Measurements from ENCODE around the gene OPCML.

The OPCML gene

DNA sequence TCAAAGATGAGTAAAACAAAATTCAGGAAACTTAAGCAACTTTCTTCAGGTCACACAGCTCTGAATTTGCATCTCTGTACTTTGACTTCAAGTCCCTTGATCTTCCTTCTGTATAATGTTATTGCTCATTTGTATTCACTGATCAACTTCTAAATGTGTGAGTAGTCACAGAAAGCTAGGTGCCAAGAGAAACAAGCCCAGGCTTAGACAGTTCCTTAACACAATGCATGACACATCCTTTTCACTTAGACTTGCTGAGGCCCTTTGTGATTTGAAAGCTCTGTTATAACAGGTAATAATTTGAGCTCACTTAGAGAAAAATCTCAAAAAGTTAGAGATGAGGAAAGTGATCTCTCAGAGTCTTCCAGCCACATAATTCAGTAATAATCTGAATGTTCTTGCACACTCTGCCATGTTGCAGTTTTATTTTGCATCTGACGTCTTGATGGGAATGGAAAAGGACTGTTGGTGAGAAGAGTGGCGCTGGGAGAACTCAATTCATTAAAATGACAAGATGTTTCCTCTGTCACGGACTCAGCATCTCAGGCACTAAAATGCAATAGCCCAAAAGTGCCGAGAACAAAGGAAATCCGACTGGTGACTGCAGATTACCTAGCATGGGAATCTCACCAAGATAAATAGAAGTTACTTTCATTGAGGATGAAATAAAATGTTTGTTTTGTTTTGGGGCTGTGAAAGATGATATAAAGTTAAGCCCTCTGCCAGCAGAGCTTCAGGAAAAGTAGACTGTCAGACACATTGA, 665.3 kb downstream of the OPCML start:
- DNase-seq: no peak

DNA sequence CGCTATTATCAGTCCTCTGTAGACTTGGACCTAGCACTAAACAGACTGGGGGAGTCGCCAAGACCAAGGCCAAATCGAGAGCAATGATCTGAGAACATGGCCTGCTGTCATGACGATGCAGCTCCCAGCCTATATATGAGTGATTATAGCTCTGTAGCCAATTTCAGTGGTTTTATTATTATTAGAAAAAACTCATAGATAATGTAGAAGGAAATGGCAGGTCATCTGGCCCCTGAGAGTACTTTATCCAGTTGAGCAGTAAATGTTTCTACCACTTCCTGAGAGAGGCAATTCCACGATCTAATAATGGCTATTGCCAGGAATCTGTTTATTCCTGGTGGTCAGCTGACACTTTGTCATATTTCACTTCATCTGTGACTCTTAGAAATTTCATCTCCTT, 666.7 kb downstream of the OPCML start:
- no peak for DNase-seq

DNA sequence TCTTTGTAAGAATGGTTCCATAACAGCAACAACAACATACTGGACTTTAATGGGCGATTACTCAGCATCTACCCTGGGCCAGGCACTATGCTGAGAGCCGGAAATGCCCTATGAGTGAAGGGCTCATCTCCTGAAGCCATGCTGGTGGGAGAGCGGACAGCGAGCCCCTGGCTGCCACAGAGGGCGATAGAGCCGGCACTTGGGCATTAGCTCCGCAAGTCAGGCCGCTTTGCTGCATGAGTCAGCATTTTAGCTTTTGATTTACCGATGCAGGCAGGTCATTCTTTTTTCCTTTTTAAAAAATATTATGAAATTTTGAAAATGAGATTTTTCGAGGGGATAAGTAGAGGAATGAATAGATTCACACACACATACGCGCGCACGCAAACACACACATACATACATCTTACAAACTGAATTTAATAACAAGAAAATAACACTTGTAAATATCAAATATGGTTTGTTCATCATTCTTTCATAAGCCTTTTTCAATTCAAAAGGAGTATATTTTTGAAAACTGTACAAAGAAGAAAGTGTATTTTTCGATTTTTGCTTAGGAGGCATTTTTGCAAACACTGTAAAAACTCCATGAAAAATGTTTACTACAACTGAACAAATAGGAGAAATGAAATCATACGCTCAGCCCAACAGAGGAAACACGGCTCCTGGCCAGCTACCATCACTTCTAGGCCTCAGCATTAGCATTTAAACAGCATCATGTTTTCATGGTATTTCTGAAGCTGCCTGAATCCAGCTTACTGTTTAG, 667.3 kb downstream of the OPCML start:
- DNase-seq: no peak

DNA sequence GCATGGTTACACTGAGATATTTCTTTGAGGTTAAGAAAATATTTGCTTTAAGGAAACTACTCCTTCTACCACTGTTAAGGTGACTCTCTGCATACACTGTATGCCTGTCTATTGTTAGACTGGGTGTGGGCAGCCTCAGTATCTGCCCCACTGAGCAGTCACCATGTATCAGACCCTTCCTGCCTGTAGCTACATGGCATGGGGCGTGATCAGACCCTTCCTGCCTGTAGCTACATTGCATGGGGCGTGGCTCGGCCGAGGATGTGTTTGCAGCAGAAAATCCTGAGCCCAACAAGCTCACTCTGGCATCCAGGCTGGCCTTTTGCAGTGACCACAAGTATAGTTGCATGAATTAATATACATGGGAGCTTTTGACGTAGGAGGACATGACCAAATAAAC, 669.4 kb downstream of the OPCML start:
- no peak for DNase-seq

DNA sequence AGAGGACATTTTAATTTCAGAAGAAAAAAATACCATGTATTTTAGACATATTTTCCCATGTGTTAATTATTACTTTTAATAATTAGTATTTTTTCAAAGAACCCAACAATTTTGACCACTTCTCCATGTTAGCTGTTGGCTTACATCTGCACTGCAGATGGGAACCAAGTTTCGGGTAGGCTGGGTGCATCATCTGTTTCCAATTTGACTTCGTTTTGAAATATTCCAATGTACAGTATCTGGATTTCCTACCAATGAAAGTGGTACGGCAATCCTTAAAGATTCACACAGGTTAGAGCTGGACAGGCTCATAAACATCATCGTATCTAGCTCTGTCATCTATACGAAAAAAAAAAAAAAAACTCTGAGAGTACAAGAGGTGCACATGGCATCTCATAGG, 670.2 kb downstream of the OPCML start:
- no peak for DNase-seq

DNA sequence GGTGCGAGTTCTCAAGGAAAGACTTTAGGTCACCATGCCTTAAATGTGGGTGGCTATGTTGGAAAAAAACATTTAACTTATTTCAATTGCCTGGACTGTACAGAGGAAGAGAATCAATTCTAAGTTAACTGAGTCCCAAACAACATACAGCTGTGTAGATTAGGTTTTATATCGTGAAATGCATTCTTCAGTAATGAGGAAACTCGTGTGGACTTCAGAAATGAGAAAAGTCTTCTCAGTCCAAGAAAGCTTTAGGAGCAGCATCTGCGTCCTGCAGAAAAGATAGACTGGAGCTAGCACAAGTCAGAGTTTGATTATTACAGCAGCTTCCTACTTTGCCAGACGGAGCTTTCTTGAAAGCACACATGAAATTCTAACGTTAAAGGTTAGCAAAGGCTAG, 673.0 kb downstream of the OPCML start:
- no peak for DNase-seq

DNA sequence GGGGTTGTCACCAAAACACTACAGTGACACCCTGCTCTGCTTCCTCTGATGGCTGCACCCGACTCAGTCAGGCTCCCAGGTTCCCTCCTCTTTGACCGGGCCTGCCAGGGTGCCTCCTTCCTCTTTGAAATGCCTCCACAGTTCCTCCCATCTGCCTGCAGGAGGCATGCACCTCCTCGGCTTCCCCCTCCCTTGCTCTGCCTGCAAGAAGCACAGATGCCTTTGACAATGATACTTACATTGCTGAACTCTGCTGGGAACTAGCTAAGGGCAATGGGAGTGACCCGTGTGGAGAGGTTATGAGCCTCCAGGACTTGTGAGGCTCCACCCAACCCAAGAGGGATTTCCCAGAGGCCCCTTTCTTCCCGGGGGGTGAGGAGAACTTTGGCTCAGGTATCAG, 674.1 kb downstream of the OPCML start:
- DNase-seq: no peak

DNA sequence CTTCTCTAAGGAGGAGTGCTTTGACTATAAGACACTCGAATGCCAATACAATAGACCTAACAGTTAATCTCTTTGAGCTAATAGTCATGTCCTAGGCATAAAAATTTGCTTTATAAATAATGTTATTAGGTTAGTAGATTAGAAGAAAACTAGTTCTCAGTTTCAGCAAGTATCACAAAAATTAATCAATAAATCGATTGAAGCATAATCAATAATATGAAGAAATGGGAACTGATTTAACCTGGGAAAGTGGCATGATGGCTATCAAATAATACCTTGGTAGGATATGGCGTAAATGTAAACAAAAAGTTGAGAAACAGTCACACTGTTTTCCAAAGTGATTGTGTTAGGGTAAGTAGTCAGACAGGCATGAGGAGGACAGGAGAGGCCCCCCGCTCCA, 676.3 kb downstream of the OPCML start:
- DNase-seq: no peak

DNA sequence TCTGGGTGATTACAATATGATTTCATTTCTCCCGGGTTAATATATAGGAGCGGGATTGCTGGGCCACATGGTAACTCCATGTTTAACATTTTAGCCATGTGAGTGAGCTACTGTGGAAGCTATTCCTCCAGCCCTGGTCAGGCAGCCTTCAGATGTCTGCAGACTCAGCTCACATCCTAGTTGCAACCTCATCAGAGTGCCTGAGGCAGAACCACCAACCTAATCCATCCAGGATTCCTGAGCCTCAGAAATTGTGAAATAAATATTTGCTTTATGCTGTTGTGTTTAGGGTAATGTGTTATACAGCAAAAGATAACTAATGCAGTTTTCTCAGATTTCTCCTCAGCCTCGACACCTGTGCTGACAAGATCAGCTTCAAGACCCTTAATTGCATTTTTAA, 676.8 kb downstream of the OPCML start:
- DNase-seq: no peak

DNA sequence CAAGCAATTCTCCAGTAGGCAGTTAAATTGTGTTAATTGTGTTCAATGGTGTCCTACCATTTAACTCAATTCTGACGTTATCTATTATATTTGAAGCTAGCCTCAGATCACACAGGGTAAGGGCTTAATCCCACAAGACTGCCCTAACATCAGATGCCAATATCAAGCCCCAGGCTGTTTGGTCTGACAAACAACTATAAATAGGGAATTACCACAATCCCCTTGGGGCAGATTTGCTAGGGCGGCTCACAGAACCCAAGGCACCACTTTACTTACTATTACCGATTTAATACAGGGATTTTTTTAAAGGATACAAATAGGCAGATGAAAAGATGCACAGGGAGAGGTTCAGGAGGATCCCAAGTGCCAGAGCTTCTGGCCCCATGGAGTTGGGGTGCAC, 678.4 kb downstream of the OPCML start:
- DNase-seq: no peak

DNA sequence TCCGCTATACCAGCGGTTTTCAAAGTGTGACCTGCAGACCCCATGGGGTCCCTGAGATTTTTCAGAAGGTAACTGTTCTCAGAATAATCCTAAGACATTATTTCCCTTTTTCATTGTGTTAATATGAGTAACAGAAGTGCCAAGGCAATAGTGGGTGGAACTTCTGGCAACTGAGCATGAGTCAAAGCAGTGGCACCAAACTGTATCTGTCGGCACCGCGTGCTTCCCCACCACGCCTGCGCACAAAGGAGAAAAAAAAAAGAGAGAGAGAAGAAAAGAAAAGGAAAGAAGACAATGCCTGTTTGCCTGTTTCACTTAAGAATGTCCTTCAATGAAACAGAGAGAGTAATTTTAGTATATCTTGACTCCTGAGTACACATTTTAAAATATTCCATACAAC, 679.9 kb downstream of the OPCML start:
- DNase-seq: no peak

DNA sequence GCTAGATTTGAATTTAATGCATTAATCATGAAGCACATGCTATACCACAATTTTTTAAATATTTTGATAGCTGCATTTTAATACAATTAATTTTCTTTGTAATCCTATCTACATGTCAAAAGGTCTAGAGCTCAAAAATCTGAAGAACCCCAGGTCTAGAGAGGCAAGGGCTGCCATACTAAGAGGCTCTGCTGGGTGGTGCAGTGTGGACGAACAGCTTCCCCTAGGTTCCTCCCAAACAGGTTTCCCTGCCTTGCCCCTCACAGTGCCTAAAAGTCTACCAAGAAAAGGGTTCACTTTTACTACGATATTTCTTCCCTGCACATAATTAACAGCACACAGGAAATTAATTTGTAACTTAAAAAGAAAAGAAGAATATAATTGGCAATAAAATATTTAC, 681.1 kb downstream of the OPCML start:
- no peak for DNase-seq

DNA sequence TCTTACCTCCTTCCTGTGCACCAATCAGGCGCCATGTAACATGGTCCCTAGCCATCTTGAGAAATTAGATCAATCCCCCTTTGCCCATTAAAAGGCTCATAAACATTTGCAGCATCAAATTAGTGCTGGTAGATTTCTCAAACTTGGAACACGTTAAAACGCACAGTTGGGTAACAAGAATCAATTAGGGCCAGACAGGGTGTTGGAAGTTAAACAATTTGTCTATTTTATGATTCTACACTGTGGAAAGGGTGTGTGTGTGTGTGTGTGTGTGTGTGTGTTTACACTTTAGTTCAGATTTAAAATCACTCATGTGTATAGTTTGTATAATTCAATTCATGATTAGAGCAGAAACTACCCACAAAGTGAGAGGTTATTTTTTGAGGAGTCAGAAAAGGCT, 682.0 kb downstream of the OPCML start:
- DNase-seq: no peak

DNA sequence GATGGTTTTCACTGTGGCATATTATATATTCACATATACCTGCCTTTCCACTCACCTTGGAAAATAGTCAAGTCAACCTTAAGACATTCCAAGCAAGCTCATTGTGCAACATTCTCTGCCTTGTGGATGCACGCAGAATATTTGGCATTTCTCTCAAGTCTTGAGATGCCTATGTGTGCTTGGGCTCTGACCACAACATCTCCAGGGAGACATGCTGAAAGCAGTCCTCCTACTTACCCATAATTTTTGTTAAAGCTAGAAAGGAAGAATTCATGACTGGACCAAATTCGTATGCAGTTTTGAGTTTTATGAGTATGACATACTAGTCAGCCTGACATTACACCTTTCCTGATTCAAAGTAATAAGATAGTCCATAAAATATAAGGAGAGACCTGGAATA, 684.0 kb downstream of the OPCML start:
- DNase-seq: no peak

DNA sequence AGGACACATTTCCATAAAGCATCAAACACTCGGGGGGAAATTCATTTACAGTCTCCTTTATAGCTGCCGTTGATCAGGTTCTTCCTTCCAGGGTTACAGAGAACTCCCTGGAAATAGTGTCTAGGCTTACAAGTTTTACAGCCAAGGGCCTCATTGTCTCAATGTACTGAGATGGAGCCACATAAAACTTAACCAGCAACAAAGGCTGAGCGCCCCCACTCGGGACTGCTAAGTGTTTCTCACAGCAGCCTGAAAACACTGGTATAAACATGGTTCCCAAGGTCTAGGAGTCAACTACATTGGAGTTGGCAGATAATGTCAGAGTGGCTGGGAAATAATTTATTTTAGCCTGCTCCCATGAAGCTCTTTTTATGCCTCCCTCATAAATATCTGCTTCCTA, 686.2 kb downstream of the OPCML start:
- DNase-seq: no peak

DNA sequence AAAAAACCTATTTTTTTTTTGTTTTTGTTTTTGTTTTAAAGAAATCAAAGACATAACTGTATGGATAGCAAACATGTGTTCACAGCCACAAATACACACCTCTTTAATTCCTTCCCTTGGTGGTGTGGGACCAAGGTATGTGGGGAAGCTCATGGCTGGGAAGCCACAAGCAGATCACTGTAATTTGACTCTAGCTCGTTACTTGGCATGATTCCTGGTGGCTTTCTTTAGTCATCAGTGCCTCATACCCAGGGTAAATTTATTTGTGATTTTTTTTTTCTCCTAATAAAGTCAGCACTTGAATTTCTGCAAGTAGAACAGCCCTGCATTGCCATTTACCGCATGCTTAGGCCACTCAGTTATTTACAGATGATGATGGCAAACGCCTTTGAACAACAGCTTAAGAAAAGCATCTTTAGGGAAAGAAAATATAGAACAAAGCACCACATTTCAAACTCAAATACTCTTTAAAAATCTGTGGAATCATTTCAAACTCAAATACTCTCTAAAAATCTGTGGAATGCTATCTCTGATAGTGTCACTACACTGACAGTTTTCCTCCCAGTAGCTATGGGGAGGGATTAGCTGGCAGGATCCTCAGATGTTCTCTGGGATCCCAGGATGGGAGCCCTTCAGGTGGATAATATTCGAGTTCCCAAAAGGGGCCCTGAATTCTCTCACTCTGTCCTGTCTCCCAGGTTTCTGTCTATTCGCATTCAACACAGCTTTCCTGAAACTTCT, 687.2 kb downstream of the OPCML start:
- DNase-seq: no peak

DNA sequence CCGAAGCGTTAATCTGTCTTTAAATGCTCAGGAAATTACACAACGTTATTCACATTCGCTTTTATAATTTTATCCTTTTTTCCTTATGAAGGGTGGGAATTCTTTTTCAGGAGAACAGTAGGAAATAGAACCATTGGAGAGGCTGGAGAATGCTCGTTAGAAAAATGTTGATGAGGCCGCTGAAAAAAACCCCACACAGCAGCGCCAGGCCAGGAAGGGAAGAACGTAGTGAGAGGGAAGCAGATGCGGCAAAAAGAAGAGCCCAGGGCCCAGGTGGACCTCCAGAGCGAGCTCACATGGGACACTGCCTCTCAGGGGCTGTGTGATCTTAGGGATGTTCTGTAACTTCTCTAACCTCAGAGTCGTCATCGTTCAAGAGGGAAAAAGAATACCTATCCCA, 691.6 kb downstream of the OPCML start:
- no peak for DNase-seq

DNA sequence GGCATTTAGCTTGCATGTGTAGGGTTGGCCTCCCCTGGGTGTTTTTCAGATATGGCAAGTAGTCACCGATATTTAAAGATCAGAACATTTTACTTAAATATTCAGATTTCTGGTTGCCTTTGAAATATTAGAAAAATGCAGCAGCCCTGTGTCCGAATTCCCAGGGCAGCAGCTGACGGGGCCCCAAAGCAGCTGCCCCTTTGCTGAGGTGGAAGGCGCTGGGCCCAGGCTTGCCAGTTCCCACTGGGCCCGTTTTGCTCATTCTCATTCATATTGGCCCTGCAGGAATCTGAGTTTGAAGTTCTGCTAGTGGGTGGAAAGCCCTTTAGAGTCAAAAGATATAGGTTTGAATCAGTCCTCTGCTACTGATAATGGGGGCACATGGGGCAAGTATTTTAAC, 692.1 kb downstream of the OPCML start:
- DNase-seq: no peak

DNA sequence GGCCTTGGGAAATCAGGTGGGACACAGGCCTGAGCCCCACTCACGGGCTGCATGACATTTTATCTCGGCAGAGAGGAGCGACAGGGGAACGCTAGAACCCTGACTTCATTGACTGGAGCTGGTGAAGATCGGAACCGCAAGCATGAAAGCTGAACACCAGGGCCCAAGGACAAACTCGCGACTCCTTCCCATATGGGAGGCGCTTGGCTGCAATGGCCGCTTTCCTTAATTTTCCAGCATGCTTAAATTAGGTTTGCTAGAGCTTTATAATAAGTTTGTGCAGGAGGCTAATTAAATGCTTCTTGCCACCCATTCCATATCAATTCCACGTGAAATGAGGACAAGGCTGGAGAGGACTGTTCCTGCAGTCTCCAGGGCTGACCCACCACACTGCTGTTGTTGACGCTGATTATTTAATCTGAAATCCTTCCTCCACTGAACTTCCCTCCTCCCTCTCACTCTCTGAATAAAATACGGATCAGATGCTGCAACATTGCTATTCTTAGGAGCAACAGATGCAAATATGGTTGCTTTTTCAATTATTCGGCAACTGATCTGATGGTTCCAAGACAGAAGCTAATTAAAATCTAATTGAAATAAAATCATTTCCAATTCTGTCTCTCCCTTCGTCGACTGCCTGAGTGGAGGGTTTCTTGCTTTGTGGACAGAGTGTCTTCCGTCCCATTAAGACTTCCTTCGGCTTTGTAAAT, 692.9 kb downstream of the OPCML start:
- DNase-seq: no peak

DNA sequence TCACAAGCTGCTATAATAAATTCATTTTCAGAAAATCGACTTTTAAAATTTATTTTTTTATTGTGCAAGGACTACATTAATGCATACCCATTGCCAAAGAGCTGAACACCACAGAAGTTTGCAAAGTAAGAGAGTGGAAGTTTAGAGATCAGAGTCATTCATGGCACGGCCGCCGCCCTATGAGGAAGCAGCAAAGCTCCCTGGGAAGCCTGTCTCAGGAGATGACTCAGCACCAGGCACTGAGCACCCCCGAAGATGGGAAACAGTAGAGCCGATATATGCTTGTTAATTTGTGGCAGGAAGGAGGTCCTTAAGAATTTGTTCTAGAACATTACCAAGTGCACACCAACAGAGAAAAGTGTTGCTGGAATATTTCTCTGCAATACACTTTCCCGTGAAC, 693.7 kb downstream of the OPCML start:
- DNase-seq: no peak

DNA sequence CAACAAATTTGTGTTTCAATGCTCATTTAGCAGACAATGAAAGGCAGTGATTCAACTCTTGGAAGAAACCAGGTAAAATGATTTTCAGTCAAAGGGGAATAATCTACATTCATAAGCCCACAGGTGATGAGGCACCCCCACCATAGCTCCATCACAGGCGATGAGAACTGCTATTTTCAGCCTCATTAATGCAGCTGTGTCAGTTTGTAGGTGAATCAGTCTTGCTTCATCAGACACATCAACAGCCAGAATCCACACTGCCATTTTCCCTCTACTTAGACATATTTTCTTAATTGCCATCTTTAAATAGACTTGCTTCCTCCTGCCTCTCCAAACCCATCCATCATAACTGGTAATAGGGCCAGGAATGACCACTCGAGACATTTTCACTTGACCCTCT, 701.0 kb downstream of the OPCML start:
- no peak for DNase-seq

DNA sequence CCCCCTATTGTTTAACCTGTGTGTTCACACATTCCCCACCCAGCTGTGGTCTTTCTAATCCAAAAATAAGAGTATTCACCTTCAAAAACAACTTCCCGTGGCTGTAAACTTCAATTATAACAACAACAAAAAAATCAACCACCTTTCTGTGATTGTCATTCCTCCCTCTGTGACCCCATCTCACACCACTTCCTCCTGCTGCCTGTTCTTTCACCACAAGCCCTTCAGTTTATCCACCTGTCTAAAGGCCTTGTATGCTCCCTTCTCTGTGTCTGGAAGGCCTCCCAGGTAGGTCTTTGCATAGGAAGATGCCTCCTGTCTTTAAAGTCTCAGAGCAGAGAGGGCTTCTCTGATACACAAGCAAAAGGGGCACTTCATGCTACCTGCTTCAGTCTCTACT, 707.7 kb downstream of the OPCML start:
- no peak for DNase-seq

DNA sequence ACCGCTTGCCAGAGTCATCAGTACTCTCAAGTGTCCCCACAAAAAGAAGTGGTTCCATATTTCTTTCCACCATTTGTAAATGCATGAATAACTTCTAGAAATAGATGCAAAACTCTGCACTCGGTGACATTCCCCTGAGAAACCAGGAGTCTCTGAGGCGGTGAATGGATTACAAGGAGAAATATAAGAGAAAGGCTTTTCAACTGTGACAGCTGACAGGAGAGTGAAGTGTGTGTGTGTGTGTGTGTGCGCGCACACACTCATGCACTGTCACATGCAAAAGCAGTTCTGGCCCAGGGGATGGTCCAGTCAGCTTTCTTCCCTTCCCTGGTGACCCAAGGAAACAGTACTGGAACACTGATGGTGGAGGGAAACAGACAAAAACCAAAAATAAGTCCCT, 710.0 kb downstream of the OPCML start:
- DNase-seq: no peak

All from NCI-H1436 (cell line).